ENCODE measurements around the gene DGKQ.
A peak's percentile ranks its signal among the peaks of the same experiment; 100 is the strongest.

DGKQ gene

GRCh38 chr4:962231-963208 is 10.8 kb downstream of the DGKQ start:
- ATAC-seq (replicated peaks) = no peak
- Mint-ChIP-seq H3K27me3 (no peaks in the 10 kb centered on the region), H3K4me1 (ENCODE audit: low read depth in 2 of 2) (no peaks in the 10 kb centered on the region), H3K9me3 (no peaks in the 10 kb centered on the region), H3K4me3 (no peak overlapping the region), H3K36me3 (ENCODE audit: insufficient read depth) (peaks cover 29% of the 10 kb centered on the region), H3K27ac (no peak overlapping the region)
- DNase-seq = no peak

DNA sequence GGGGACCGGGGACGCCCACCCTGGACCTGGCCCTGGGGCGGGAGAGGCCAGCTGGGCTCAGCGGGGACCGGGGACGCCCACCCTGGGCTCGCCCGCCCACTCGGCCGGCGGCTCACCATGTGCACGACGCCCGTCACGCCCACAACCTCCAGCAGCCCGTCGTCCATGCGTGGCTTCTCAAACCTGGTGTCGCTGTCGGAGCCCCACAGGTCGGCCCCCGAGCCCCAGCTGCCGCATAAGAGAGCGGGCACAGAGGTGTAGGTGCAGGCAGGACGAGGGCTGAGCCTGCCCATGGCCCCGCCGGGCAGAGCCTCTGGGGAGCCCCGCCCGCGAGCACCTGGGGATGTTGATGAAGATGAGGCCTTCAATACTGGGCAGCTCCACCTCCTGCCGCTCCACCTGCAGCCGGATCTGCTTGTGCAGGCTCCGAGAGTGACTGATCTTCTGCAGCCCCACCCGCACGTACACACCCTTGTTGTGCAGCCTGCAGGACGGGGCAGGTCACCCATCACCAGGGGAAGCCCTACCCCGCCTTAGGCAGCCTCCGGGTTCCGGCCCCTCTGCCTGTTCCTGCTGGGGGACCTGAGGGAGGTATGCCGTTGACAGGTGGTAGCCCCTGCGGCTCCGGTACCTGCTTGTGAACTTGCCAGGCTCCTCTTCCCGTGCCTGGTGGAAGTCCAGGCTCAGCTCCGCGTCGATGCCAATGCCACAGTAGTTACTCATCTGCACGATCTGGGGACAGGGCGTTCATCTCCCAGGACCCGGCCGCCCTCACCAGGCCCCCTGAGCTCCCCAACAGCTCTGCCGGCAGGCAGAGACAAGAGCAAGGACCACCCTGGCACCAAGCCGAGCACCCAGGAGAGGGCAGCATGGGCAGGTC is 11.8 kb downstream of the DGKQ start:
- Mint-ChIP-seq H3K4me1 (ENCODE audit: low read depth in 2 of 2) (no peaks in the 10 kb centered on the region), H3K9me3 (no peaks in the 10 kb centered on the region), H3K36me3 (ENCODE audit: insufficient read depth) (peaks cover 32% of the 10 kb centered on the region), H3K4me3 (no peak overlapping the region), H3K27me3 (no peaks in the 10 kb centered on the region), H3K27ac (no peak overlapping the region)
- ATAC-seq (replicated peaks) (no peak), DNase-seq (no peak)

GRCh38 chr4:960636-961350 is 12.6 kb downstream of the DGKQ start:
- ATAC-seq (replicated peaks) (no peak), DNase-seq (no peak)
- no peak overlapping the region for H3K4me3 Mint-ChIP-seq
- no peaks in the 10 kb centered on the region for H3K9me3 Mint-ChIP-seq
- no peaks in the 10 kb centered on the region for H3K4me1 Mint-ChIP-seq (ENCODE audit: low read depth in 2 of 2)
- no peaks in the 10 kb centered on the region for H3K27me3 Mint-ChIP-seq
- no peak overlapping the region for H3K27ac Mint-ChIP-seq
- H3K36me3 Mint-ChIP-seq (ENCODE audit: insufficient read depth) = peaks cover 38% of the 10 kb centered on the region

DNA sequence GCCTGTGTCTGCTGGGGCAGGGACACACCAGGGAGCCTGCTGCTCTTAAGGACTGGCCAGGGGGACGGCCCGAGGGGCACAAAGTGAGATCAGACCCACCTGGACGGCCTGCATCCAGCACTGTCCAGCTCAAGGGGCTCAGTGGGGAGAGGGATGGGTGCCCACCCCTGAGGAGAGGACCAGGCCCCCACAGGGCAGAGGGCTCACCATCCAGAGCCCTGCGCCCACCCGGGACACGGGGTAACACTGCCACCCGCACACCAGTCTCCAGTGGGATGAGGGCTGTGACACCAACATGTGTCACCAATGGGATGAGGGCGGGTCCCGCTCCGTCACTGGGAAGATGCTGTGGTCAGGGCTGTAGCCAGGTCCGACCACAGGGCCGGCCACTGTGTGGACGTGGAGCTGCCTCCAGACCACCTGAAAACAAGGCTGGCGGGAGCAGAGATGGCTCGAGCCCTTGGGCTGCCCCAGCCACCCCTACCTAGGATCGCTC is 13.2 kb downstream of the DGKQ start:
- Mint-ChIP-seq H3K36me3 (ENCODE audit: insufficient read depth) (peaks cover 32% of the 10 kb centered on the region), H3K27me3 (no peaks in the 10 kb centered on the region), H3K4me3 (no peak overlapping the region), H3K4me1 (ENCODE audit: low read depth in 2 of 2) (no peaks in the 10 kb centered on the region), H3K27ac (peak overlapping the region in 1 of 2 donors; percentile 83), H3K9me3 (no peaks in the 10 kb centered on the region)
- ATAC-seq (replicated peaks) (no peak), DNase-seq (no peak)

- no peak overlapping the region for H3K4me3 Mint-ChIP-seq
Observed at GRCh38 chr4:959338-960139, 13.8 kb downstream of the DGKQ start.

DNA sequence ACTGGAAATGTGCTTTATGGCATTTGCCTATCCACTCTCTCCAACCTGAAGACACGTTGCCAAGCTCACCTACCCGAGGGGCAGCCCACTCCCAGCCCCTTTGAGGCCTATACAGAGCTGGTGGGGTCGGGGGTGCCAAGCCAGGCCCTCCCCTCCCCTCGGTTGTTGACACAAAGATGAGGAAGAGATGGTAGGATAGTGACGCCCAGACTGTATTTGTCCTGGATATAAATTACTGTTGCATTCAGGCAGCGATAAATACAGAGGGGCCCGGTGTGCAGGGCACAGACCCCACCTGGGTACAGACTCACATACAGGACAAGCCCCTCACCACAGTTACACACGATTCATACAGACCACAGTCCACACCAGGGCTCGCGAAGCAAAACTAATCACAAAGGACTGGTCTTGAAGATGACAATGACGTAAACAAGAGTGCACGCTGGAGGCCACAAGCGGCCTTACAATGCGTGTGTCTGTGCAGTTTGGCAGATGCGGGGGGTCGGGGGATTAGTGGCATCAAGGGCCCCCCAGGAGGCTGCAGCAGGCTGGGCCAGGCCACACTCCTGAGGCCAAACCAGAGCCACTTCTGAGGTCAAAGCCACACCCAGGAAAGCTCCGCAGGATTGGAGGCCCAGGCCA is 14.6 kb downstream of the DGKQ start:
- peak overlapping the region; percentile 78 to 79 for H3K27ac Mint-ChIP-seq
- no peaks in the 10 kb centered on the region for H3K4me1 Mint-ChIP-seq (ENCODE audit: low read depth in 2 of 2)
- DNase-seq (no peak), ATAC-seq (replicated peaks) (no peak)
- H3K36me3 Mint-ChIP-seq (ENCODE audit: insufficient read depth) = peaks cover 37% of the 10 kb centered on the region
- H3K27me3 Mint-ChIP-seq = no peaks in the 10 kb centered on the region
- no peak overlapping the region for H3K4me3 Mint-ChIP-seq
- H3K9me3 Mint-ChIP-seq = no peaks in the 10 kb centered on the region

More at GRCh38 chr4:959338-960139, 13.8 kb downstream of the DGKQ start:
- DNase-seq = no peak
- no peaks in the 10 kb centered on the region for H3K4me1 Mint-ChIP-seq (ENCODE audit: low read depth in 2 of 2)
- ATAC-seq (replicated peaks) = no peak
- peak overlapping the region; percentile 78 to 83 for H3K27ac Mint-ChIP-seq
- H3K36me3 Mint-ChIP-seq (ENCODE audit: insufficient read depth) = peaks cover 38% of the 10 kb centered on the region
- no peaks in the 10 kb centered on the region for H3K9me3 Mint-ChIP-seq
- H3K27me3 Mint-ChIP-seq = no peaks in the 10 kb centered on the region

- DNase-seq (no peak), ATAC-seq (replicated peaks) (no peak)
- no peak overlapping the region for H3K4me3 Mint-ChIP-seq
- H3K4me1 Mint-ChIP-seq (ENCODE audit: low read depth in 2 of 2) = no peaks in the 10 kb centered on the region
- H3K36me3 Mint-ChIP-seq (ENCODE audit: insufficient read depth) = peaks cover 36% of the 10 kb centered on the region
- no peaks in the 10 kb centered on the region for H3K9me3 Mint-ChIP-seq
- no peaks in the 10 kb centered on the region for H3K27me3 Mint-ChIP-seq
- peak overlapping the region; percentile 78 to 79 for H3K27ac Mint-ChIP-seq
Observed at GRCh38 chr4:958314-958665, 15.1 kb downstream of the DGKQ start.

GRCh38 chr4:957581-958313 is 15.6 kb downstream of the DGKQ start:
- Mint-ChIP-seq H3K27me3 (no peaks in the 10 kb centered on the region), H3K9me3 (no peaks in the 10 kb centered on the region), H3K4me3 (no peak overlapping the region), H3K36me3 (ENCODE audit: insufficient read depth) (peaks cover 36% of the 10 kb centered on the region), H3K27ac (peak overlapping the region; percentile 78 to 79), H3K4me1 (ENCODE audit: low read depth in 2 of 2) (no peaks in the 10 kb centered on the region)
- ATAC-seq (replicated peaks) (no peak), DNase-seq (no peak)

GRCh38 chr4:957231-957580 is 16.2 kb downstream of the DGKQ start:
- Mint-ChIP-seq H3K27me3 (no peaks in the 10 kb centered on the region), H3K27ac (peak overlapping the region in 1 of 2 donors; percentile 79), H3K4me3 (no peak overlapping the region), H3K4me1 (ENCODE audit: low read depth in 2 of 2) (peaks cover 0 to 3% of the 10 kb centered on the region in 2 donors), H3K36me3 (ENCODE audit: insufficient read depth) (peaks cover 36% of the 10 kb centered on the region), H3K9me3 (no peaks in the 10 kb centered on the region)
- no peak for DNase-seq
- no peak for ATAC-seq (replicated peaks)

DNA sequence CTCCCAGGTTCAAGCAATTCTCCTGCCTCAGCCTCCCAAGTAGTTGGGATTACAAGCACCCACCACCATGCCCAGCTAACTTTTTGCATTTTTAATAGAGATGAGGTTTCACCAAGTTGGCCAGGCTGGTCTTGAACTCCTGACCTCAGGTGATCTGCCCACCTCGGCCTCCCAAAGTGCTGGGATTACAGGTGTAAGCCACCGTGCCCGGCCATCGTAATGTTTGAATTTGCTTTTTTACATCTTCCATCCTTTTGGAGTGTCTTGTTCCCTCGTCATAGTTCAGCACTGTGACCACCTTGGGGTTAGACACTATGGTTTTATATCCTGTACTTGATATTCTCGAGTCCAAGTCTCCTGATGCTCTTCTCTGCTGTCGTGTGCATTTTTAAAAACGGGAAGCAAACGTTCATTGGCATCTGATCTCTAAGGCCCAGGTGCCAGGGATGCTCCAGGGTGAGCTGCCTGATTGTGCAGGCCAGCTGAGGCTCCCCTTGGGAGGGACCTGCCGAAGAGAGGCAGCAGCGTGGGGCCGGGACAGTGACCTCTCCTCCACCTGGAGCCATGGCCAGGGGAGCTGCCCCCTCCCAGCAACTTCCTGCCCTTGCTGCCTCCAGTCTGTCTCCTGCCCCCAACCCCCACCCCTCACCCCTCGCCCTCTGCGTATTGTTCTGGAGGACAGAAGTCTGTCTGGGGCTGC is 16.7 kb downstream of the DGKQ start:
- Mint-ChIP-seq H3K4me3 (no peak overlapping the region), H3K9me3 (no peaks in the 10 kb centered on the region), H3K27ac (peak overlapping the region; percentile 52 to 72), H3K27me3 (no peaks in the 10 kb centered on the region), H3K36me3 (ENCODE audit: insufficient read depth) (peaks cover 31% of the 10 kb centered on the region), H3K4me1 (ENCODE audit: low read depth in 2 of 2) (peaks cover 0 to 3% of the 10 kb centered on the region in 2 donors)
- ATAC-seq (replicated peaks) (no peak), DNase-seq (no peak)

DNA sequence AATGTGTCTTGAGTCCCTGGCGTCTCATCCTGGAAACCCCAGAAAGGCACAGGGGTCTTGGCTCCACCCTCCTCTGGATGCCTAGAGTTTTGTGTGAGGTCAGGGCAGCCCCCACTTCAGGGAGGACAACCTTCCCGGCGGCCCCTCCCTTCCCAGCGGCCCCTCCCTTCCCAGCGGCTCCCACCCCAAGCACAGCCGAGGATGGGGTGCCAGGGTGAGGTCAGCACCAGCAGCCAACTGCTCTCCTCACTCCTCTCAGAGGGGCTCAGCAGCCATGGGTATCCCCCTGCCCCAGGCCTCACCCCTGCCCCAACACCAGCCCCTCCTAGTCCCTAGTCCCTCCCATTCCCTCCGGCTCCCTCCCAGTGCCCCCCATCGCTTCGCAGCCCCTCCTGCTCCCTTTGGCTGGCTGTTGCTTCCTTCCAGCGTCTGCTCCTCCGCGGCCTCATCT is 17.4 kb downstream of the DGKQ start:
- DNase-seq (no peak), ATAC-seq (replicated peaks) (no peak)
- peaks cover 0 to 3% of the 10 kb centered on the region in 2 donors for H3K4me1 Mint-ChIP-seq (ENCODE audit: low read depth in 2 of 2)
- H3K36me3 Mint-ChIP-seq (ENCODE audit: insufficient read depth) = peaks cover 37% of the 10 kb centered on the region
- H3K9me3 Mint-ChIP-seq = no peaks in the 10 kb centered on the region
- H3K27me3 Mint-ChIP-seq = no peaks in the 10 kb centered on the region
- no peak overlapping the region for H3K4me3 Mint-ChIP-seq
- H3K27ac Mint-ChIP-seq = peak overlapping the region; percentile 52 to 72

Data from effector memory CD8-positive, alpha-beta T cell (primary cell).